KMS-11 (cell line): Measurements from ENCODE around the gene STPG2.

Source experiments
- H2AFZ ChIP-seq: fragments of 200-600 bp; sonication (generic); 2 replicates; pipeline ENCODE4 v1.6.1; 2016; ENCODE audit warnings: antibody characterized with exemption, mixed run types, low read depth
- H3K27ac ChIP-seq: fragments of 200-600 bp; sonication (generic); 2 replicates; pipeline ENCODE4 v1.6.1; 2016; ENCODE audit warnings: mild to moderate bottlenecking, mixed run types
- H3K27me3 ChIP-seq: fragments of 200-600 bp; sonication (generic); 2 replicates; pipeline ENCODE4 v1.6.1; 2017; ENCODE audit warnings: mild to moderate bottlenecking, low read depth, mixed run types, moderate library complexity; ENCODE audit not compliant: insufficient read depth
- H3K36me3 ChIP-seq: fragments of 200-600 bp; sonication (generic); 2 replicates; pipeline ENCODE4 v1.6.1; 2017; ENCODE audit warnings: mild to moderate bottlenecking, mixed run types; ENCODE audit not compliant: insufficient read depth
- H3K4me1 ChIP-seq: fragments of 200-600 bp; sonication (generic); 2 replicates; pipeline ENCODE4 v1.6.1; 2016; ENCODE audit warnings: mild to moderate bottlenecking, low read depth, mixed run types; ENCODE audit not compliant: poor library complexity, severe bottlenecking
- H3K4me2 ChIP-seq: fragments of 200-600 bp; sonication (generic); 2 replicates; pipeline ENCODE4 v1.7.0; 2016; ENCODE audit warnings: mild to moderate bottlenecking, mixed run types
- H3K4me3 ChIP-seq: fragments of 200-600 bp; sonication (generic); IDR thresholded peaks from 2 replicates; pipeline ENCODE4 v1.6.1; 2017; ENCODE audit warnings: low read depth, low read length, mixed read lengths; ENCODE audit not compliant: insufficient read depth
- H3K79me2 ChIP-seq: fragments of 200-600 bp; sonication (generic); 2 replicates; pipeline ENCODE4 v1.6.1; 2016; ENCODE audit warnings: low read depth, mixed run types; ENCODE audit not compliant: insufficient read depth
- H3K9ac ChIP-seq: fragments of 200-600 bp; sonication (generic); 2 replicates; pipeline ENCODE4 v1.6.1; 2016; ENCODE audit warnings: mild to moderate bottlenecking, mixed run types
- H4K20me1 ChIP-seq: fragments of 200-600 bp; sonication (generic); 2 replicates; pipeline ENCODE4 v1.6.1; 2016; ENCODE audit warnings: mild to moderate bottlenecking, mixed run types; ENCODE audit not compliant: insufficient read depth
- TF ChIP-seq, protein P1 (sequence below): fragments of 200-600 bp; sonication (generic); conservative IDR thresholded peaks from 2 replicates; pipeline ENCODE4 v1.6.1; 2017; ENCODE audit warnings: low read depth, mild to moderate bottlenecking, antibody characterized with exemption, low read length, moderate library complexity, mixed read lengths

STPG2 gene

DNA sequence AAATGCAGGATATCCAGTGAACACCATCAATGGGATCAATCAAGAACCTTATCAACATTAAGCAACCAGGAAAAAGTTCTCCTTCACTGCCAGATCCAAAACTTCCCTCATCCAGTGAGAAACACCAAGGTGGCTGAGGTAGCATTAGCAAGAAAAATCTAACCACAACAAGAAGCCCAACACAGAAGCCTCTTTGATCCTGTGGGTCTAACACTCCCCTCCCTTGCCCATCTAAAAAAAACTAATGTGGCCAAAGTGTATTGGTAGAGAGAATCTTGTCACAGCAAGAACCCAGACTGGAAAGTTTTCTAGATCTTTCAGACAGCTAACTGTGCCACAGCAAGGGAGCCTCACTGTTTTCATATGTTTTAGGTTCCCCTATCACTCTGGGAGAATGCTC lies 558.0 kb downstream of the STPG2 start:
- no peaks in the 10 kb centered on the region for H3K79me2 ChIP-seq
- H3K9ac ChIP-seq: no peak overlapping the region
- no peak overlapping the region for H2AFZ ChIP-seq
- no peaks in the 10 kb centered on the region for H3K27me3 ChIP-seq
- H3K27ac ChIP-seq: no peak overlapping the region
- no peaks in the 10 kb centered on the region for H3K4me1 ChIP-seq
- TF ChIP-seq, protein P1, sequence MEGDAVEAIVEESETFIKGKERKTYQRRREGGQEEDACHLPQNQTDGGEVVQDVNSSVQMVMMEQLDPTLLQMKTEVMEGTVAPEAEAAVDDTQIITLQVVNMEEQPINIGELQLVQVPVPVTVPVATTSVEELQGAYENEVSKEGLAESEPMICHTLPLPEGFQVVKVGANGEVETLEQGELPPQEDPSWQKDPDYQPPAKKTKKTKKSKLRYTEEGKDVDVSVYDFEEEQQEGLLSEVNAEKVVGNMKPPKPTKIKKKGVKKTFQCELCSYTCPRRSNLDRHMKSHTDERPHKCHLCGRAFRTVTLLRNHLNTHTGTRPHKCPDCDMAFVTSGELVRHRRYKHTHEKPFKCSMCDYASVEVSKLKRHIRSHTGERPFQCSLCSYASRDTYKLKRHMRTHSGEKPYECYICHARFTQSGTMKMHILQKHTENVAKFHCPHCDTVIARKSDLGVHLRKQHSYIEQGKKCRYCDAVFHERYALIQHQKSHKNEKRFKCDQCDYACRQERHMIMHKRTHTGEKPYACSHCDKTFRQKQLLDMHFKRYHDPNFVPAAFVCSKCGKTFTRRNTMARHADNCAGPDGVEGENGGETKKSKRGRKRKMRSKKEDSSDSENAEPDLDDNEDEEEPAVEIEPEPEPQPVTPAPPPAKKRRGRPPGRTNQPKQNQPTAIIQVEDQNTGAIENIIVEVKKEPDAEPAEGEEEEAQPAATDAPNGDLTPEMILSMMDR: no peak
- no peak overlapping the region for H3K4me3 ChIP-seq
- no peaks in the 10 kb centered on the region for H4K20me1 ChIP-seq
- no peaks in the 10 kb centered on the region for H3K36me3 ChIP-seq
- no peak overlapping the region for H3K4me2 ChIP-seq

DNA sequence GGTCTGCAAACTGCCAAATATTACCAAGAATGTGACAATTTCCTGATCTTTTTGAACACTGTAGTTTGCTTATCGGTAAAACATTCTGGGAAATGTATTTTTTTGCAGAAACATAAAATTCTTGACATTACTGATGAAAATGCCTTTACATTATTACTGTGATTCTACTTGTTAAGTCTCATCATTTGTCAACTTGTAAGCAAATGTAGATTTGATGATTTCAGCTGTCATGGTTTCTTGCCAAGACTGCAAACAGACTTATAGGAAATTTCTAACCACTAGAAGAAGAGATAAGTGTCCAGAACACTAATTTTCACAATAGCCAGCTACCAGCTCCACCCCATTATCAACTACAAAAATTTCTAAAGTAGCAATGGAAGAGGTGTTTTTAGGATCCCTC lies 560.4 kb downstream of the STPG2 start:
- no peaks in the 10 kb centered on the region for H3K4me1 ChIP-seq
- no peak overlapping the region for H2AFZ ChIP-seq
- no peak overlapping the region for H3K27ac ChIP-seq
- no peaks in the 10 kb centered on the region for H3K27me3 ChIP-seq
- H4K20me1 ChIP-seq: no peaks in the 10 kb centered on the region
- H3K36me3 ChIP-seq: no peaks in the 10 kb centered on the region
- H3K79me2 ChIP-seq: no peaks in the 10 kb centered on the region
- H3K4me2 ChIP-seq: no peak overlapping the region
- TF ChIP-seq, protein P1: no peak
- no peak overlapping the region for H3K9ac ChIP-seq
- H3K4me3 ChIP-seq: no peak overlapping the region

DNA sequence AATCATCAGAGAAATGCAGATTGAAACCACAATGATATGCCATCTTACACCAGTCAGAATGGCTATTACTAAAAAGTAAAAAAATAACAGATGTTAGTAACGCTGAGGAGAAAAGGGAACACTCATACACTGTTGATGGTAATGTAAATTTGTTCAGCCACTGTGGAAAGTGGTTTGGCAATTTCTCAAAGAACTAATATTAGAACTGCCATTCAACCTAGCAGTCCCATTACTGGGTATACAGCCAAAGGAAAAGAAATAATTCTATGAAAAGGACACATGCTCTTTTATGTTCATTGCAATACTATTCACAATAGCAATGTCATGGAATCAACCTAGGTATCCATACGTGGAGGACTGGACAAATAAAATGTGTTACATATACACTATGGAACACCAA lies 566.3 kb downstream of the STPG2 start:
- Histone ChIP-seq H3K79me2 (no peaks in the 10 kb centered on the region), H3K4me1 (no peaks in the 10 kb centered on the region), H3K36me3 (no peaks in the 10 kb centered on the region), H3K4me3 (no peak overlapping the region), H3K27ac (no peak overlapping the region), H3K9ac (no peak overlapping the region), H2AFZ (no peak overlapping the region), H3K27me3 (no peaks in the 10 kb centered on the region), H3K4me2 (no peak overlapping the region), H4K20me1 (no peaks in the 10 kb centered on the region)
- TF ChIP-seq, protein P1: no peak

DNA sequence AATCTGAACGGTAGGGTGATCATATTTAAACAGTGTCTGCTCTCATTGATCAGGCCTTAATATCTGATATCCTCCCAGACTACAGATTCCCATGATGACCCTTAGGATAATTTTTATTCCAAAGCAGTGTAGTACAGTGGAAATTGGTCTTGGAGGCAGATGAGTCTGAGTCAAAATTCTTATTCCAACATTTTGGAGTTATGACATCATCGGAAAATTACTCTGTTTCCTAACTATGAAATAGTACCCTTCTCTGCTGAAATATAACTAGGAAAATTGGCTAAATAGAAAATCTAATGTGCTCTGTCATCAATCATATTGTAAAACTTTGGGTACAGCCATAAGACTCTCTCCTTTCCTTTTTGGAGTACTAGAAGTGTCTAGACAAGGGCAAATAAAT lies 583.3 kb downstream of the STPG2 start:
- Histone ChIP-seq H3K4me3 (no peak overlapping the region), H3K9ac (no peak overlapping the region), H3K4me2 (no peak overlapping the region), H3K27ac (no peak overlapping the region), H3K79me2 (no peaks in the 10 kb centered on the region), H3K36me3 (no peaks in the 10 kb centered on the region), H3K27me3 (no peaks in the 10 kb centered on the region), H4K20me1 (no peaks in the 10 kb centered on the region), H3K4me1 (no peaks in the 10 kb centered on the region), H2AFZ (no peak overlapping the region)
- TF ChIP-seq, protein P1: no peak
